ENCODE measurements around the gene TOR2A.

DNA sequence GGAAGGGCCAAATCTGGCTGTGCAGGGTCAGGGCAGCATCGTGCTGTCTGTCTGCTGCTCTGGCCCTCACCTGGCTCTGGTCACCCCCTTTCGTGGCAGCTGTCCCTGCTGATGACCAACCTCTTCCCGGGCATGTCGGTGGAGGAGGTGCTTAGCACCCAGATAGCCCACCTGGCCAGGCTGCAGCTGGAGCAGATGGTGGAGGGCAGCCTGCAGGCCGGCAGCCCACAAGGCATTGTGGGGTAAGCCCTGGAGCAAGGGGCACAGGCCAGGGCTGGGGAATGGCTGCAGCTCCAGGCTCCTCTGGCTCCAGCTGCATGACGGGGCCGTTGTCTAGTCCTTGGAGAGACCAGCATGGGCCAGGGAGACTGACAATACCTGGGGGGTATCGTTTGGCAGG, 8.2 kb downstream of the TOR2A start:
- no peak for TF ChIP-seq ZFX (IDR thresholded peaks at IDR 0.05; ENCODE audit: borderline replicate concordance)
- TF ChIP-seq, protein P1, sequence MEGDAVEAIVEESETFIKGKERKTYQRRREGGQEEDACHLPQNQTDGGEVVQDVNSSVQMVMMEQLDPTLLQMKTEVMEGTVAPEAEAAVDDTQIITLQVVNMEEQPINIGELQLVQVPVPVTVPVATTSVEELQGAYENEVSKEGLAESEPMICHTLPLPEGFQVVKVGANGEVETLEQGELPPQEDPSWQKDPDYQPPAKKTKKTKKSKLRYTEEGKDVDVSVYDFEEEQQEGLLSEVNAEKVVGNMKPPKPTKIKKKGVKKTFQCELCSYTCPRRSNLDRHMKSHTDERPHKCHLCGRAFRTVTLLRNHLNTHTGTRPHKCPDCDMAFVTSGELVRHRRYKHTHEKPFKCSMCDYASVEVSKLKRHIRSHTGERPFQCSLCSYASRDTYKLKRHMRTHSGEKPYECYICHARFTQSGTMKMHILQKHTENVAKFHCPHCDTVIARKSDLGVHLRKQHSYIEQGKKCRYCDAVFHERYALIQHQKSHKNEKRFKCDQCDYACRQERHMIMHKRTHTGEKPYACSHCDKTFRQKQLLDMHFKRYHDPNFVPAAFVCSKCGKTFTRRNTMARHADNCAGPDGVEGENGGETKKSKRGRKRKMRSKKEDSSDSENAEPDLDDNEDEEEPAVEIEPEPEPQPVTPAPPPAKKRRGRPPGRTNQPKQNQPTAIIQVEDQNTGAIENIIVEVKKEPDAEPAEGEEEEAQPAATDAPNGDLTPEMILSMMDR (IDR thresholded peaks at IDR 0.05), result no peak

Data from 22Rv1 (cell line).